Measurements from ENCODE around the gene ELAVL1.

GRCh38 chr19:7942981-7943443 is 62.4 kb downstream of the ELAVL1 start:
- no peak for TF ChIP-seq CREB1 (IDR thresholded peaks at IDR 0.05)
- no peak for TF ChIP-seq CREB1 (CRISPR knock-in tag; IDR thresholded peaks at IDR 0.05)
- TF ChIP-seq SMAD1 (IDR thresholded peaks at IDR 0.05; ENCODE audit: low read depth, low read length, partially characterized antibody) = no peak
- no peak for TF ChIP-seq TEAD4 (IDR thresholded peaks at IDR 0.05; ENCODE audit: low read length)
- TF ChIP-seq TEAD4 (CRISPR knock-in tag; IDR thresholded peaks at IDR 0.05; ENCODE audit: borderline replicate concordance) = no peak
- no peak for TF ChIP-seq ZBTB2 (IDR thresholded peaks at IDR 0.05)
- TF ChIP-seq POLR2A (conservative IDR thresholded peaks at IDR 0.05) = no peak
- TF ChIP-seq BRCA1 (IDR thresholded peaks at IDR 0.05) = no peak
- TF ChIP-seq BRCA1 (CRISPR knock-in tag; IDR thresholded peaks at IDR 0.05) = no peak
- no peak for TF ChIP-seq ZNF121 (CRISPR knock-in tag; conservative IDR thresholded peaks at IDR 0.05)
- TF ChIP-seq TRIM24 (IDR thresholded peaks at IDR 0.05) = no peak
